Smooth muscle cell (in vitro differentiated cells): ENCODE measurements around the gene FAM169A. TPM values are rescaled to one million over a fixed set of nuclear protein-coding genes. Genes with fewer than 3 reads are reported as not detected.

Experiments
- DNase-seq: peaks from one replicate; lab custom pipeline; 2025; ENCODE audit not compliant: unreplicated experiment; lab: John Stamatoyannopoulos, UW
- H2AFZ ChIP-seq: fragments of 200-600 bp; sonication (generic); 2 replicates; pipeline ENCODE4 v1.6.0; 2016; ENCODE audit warnings: antibody characterized with exemption, low read depth, mild to moderate bottlenecking
- H3F3A ChIP-seq: fragments of 200-600 bp; sonication (generic); 2 replicates; pipeline ENCODE4 v1.6.0; 2017; ENCODE audit warnings: antibody characterized with exemption, low read depth
- H3K27ac ChIP-seq: fragments of 200-600 bp; sonication (generic); 2 replicates; pipeline ENCODE4 v1.5.1; 2016; ENCODE audit warnings: low read depth, mild to moderate bottlenecking
- H3K27me3 ChIP-seq: fragments of 200-600 bp; sonication (generic); 2 replicates; pipeline ENCODE4 v1.6.1; 2016; ENCODE audit warnings: low read depth, mild to moderate bottlenecking
- H3K36me3 ChIP-seq: fragments of 200-600 bp; sonication (generic); 2 replicates; pipeline ENCODE4 v1.5.1; 2016; ENCODE audit warnings: low read depth
- H3K4me1 ChIP-seq: fragments of 200-600 bp; sonication (generic); 2 replicates; pipeline ENCODE4 v1.5.1; 2016; ENCODE audit warnings: low read depth
- H3K4me2 ChIP-seq: fragments of 200-600 bp; sonication (generic); 2 replicates; pipeline ENCODE4 v1.6.0; 2016; ENCODE audit warnings: mild to moderate bottlenecking
- H3K4me3 ChIP-seq: fragments of 200-600 bp; sonication (generic); 2 replicates; pipeline ENCODE4 v1.5.1; 2016; ENCODE audit warnings: mild to moderate bottlenecking
- H3K79me2 ChIP-seq: fragments of 200-600 bp; sonication (generic); 2 replicates; pipeline ENCODE4 v1.6.0; 2016; ENCODE audit warnings: low read depth, mild to moderate bottlenecking
- H3K9ac ChIP-seq: fragments of 200-600 bp; sonication (generic); 2 replicates; pipeline ENCODE4 v1.6.0; 2016; ENCODE audit warnings: low read depth
- H3K9me3 ChIP-seq: fragments of 200-600 bp; sonication (generic); replicated peaks from 2 replicates; pipeline ENCODE4 v1.5.1; 2016; ENCODE audit warnings: low read depth
- H4K20me1 ChIP-seq: fragments of 200-600 bp; sonication (generic); 2 replicates; pipeline ENCODE4 v1.6.0; 2016; ENCODE audit warnings: low read depth
- WGBS: methylation state at CpG from one replicate; pipeline ENCODE4 v1.1.7; 2016; ENCODE audit warnings: low lambda C conversion rate; 5-methylcytosine and 5-hydroxymethylcytosine counted together
- polyA plus RNA-seq: library from polyadenylated mRNA; unstranded; fragments of >200 nt; fragmentation: Nextera tagmentation; extraction: Ambion mirVana; gene quantifications from 2 replicates; pipeline ENCODE4 v1.2.1, GENCODE V29; 2016
- small RNA-seq: library from RNA; depleted of rRNA; stranded (forward); fragments of <200 nt; gene quantifications from one replicate; pipeline ENCODE3, GENCODE V24; 2014
- total RNA-seq: library from RNA; depleted of rRNA; stranded (reverse); fragments of >200 nt; gene quantifications from 2 replicates; pipeline ENCODE4 v1.2.3, GENCODE V29; 2014
- TF ChIP-seq, protein P1 (sequence below): fragments of 200-600 bp; sonication (generic); IDR thresholded peaks from 2 replicates; pipeline ENCODE4 v1.5.1; 2017; ENCODE audit warnings: borderline replicate concordance, mild to moderate bottlenecking, antibody characterized with exemption; ENCODE audit not compliant: insufficient read depth, poor library complexity, severe bottlenecking

Gene FAM169A
- total and polyA plus RNA-seq, 2 experiments from 2014 or later, result 0.70 to 4.0 TPM

DNA sequence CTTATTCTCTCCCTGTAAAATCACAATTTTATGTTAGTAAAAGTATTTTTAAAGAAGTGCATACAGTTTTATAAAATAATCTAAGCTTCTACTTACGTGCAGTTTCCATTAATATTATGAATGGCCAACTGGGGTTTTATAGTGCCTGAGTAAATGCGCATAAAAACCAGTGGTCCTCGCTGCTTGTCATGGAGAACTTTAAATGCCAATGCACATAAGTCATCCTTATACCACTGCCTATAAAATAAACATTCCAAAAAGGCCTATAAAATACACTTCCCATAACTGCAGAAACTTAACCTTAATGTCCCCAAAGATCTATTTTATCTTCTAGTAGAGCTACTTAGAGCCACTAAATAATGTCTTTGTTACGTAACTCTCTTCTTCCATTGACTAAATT, 127.8 kb downstream of the FAM169A start:
- no peak overlapping the region for H3K4me2 ChIP-seq
- H3K9ac ChIP-seq, result no peak overlapping the region
- H3K36me3 ChIP-seq, result peaks cover 22% of the 10 kb centered on the region
- H3K4me3 ChIP-seq, result no peak overlapping the region
- no peak overlapping the region for H3K27ac ChIP-seq
- H3F3A ChIP-seq, result no peaks in the 10 kb centered on the region
- no peaks in the 10 kb centered on the region for H3K9me3 ChIP-seq
- WGBS, result 84% methylated on average over 4 of the region's 4 CpGs
- DNase-seq, result no peak
- H3K4me1 ChIP-seq, result no peaks in the 10 kb centered on the region
- TF ChIP-seq, protein P1, sequence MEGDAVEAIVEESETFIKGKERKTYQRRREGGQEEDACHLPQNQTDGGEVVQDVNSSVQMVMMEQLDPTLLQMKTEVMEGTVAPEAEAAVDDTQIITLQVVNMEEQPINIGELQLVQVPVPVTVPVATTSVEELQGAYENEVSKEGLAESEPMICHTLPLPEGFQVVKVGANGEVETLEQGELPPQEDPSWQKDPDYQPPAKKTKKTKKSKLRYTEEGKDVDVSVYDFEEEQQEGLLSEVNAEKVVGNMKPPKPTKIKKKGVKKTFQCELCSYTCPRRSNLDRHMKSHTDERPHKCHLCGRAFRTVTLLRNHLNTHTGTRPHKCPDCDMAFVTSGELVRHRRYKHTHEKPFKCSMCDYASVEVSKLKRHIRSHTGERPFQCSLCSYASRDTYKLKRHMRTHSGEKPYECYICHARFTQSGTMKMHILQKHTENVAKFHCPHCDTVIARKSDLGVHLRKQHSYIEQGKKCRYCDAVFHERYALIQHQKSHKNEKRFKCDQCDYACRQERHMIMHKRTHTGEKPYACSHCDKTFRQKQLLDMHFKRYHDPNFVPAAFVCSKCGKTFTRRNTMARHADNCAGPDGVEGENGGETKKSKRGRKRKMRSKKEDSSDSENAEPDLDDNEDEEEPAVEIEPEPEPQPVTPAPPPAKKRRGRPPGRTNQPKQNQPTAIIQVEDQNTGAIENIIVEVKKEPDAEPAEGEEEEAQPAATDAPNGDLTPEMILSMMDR, result no peak
- no peaks in the 10 kb centered on the region for H4K20me1 ChIP-seq
- H3K79me2 ChIP-seq, result no peaks in the 10 kb centered on the region
- no peak overlapping the region for H2AFZ ChIP-seq
- H3K27me3 ChIP-seq, result no peaks in the 10 kb centered on the region

DNA sequence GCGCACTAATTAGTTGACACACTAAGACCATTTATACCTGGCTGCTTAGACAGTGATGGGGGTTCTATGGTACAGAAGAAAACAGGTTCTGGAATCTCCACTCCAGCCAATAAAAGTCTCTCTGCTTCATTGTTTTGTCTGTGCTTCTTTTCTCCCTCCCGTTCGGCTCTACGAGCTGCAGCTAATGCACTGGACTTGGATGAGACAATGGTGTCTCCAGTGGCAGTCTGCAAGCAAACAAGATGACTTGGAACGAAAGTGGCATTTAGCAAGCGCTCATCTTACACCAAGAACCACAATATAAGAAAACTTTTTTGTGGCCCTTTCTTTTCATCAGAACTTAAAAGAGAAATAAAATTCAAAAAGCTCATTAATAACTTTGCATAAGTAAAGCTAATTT, 129.4 kb downstream of the FAM169A start:
- Histone ChIP-seq H3K36me3 (peaks cover 22% of the 10 kb centered on the region), H3K9ac (no peak overlapping the region), H3F3A (no peaks in the 10 kb centered on the region), H4K20me1 (no peaks in the 10 kb centered on the region), H3K27me3 (no peaks in the 10 kb centered on the region), H2AFZ (no peak overlapping the region), H3K4me1 (no peaks in the 10 kb centered on the region), H3K79me2 (no peaks in the 10 kb centered on the region), H3K4me3 (no peak overlapping the region), H3K4me2 (no peak overlapping the region), H3K9me3 (no peaks in the 10 kb centered on the region), H3K27ac (no peak overlapping the region)
- 91% methylated on average over 6 of the region's 6 CpGs for WGBS
- no peak for DNase-seq
- TF ChIP-seq, protein P1, result no peak

Small RNA genes lying within 50 kb of the gene (small RNA-seq; reads per million reads assigned to genes)
- gene RF00561, result not detected

Other genes starting within 250 kb of the FAM169A start
- 110 and 117 TPM in 2 replicates for gene ENC1, start 225.7 kb downstream of the FAM169A start, total RNA-seq
- 17.4 and 73.4 TPM in 2 replicates for gene ENC1, start 225.7 kb downstream of the FAM169A start, polyA plus RNA-seq
- gene HEXB, start 181.2 kb downstream of the FAM169A start, total RNA-seq, result 109 and 111 TPM in 2 replicates
- gene HEXB, start 181.2 kb downstream of the FAM169A start, polyA plus RNA-seq, result 102 and 108 TPM in 2 replicates
- 46.7 and 53.7 TPM in 2 replicates for gene GFM2, start 99.3 kb downstream of the FAM169A start, total RNA-seq
- 18.6 and 22.9 TPM in 2 replicates for gene GFM2, start 99.3 kb downstream of the FAM169A start, polyA plus RNA-seq
- 65.2 and 111 TPM in 2 replicates for gene NSA2, start 99.1 kb downstream of the FAM169A start, total RNA-seq
- 43.6 and 57.1 TPM in 2 replicates for gene NSA2, start 99.1 kb downstream of the FAM169A start, polyA plus RNA-seq
- gene GCNT4, start 186.2 kb upstream of the FAM169A start, total RNA-seq, result 13.9 and 15.6 TPM in 2 replicates
- 0.54 and 2.1 TPM in 2 replicates for gene GCNT4, start 186.2 kb upstream of the FAM169A start, polyA plus RNA-seq